PC-9 (cell line): ENCODE results near the gene CARHSP1.

Experiments used
- CTCF ChIP-seq: fragments of 200-600 bp; sonication (generic); conservative IDR thresholded peaks from 2 replicates; pipeline ENCODE4 v1.6.1; 2017; ENCODE audit warnings: mixed run types, antibody characterized with exemption, mild to moderate bottlenecking, moderate library complexity
- EZH2 ChIP-seq: fragments of 200-600 bp; sonication (generic); IDR thresholded peaks from 2 replicates; pipeline ENCODE4 v1.8.0; 2017; ENCODE audit warnings: antibody characterized with exemption, low read depth

GRCh38 chr16:8828541-8829165 is 40.2 kb downstream of the CARHSP1 start:
- TF ChIP-seq CTCF: no peak
- TF ChIP-seq EZH2: no peak
